SU-DHL-6 (cell line): Measurements from ENCODE around the gene TRRAP.

ENCODE experiments used
- H2AFZ ChIP-seq: fragments of 200-600 bp; sonication (generic); 2 replicates; pipeline ENCODE4 v1.6.1; 2014; ENCODE audit warnings: low read depth, mild to moderate bottlenecking, moderate library complexity, mixed read lengths, antibody characterized with exemption, low read length; ENCODE audit not compliant: severe bottlenecking
- H3F3A ChIP-seq: fragments of 200-600 bp; shearing (Covaris generic); 2 replicates; pipeline ENCODE4 v1.6.0; 2016; ENCODE audit warnings: antibody characterized with exemption, mild to moderate bottlenecking; ENCODE audit not compliant: insufficient read depth
- H3K27ac ChIP-seq: fragments of 200-600 bp; sonication (generic); 2 replicates; pipeline ENCODE4 v1.5.1; 2016; ENCODE audit warnings: low read depth, mild to moderate bottlenecking, low read length, moderate library complexity, mixed read lengths
- H3K27me3 ChIP-seq: fragments of 200-600 bp; sonication (generic), shearing (Covaris generic); 2 replicates; pipeline ENCODE4 v1.6.0; 2014; ENCODE audit warnings: mild to moderate bottlenecking, low read length
- H3K36me3 ChIP-seq: fragments of 200-600 bp; sonication (generic); 2 replicates; pipeline ENCODE4 v1.6.1; 2014; ENCODE audit warnings: mild to moderate bottlenecking, low read length, mixed read lengths
- H3K4me2 ChIP-seq: fragments of 300-600, 200-600 bp; shearing (Covaris generic), sonication (generic); 2 replicates; pipeline ENCODE4 v1.6.0; 2014; ENCODE audit warnings: low read length, low read depth, mild to moderate bottlenecking; ENCODE audit not compliant: poor library complexity, severe bottlenecking
- H3K4me3 ChIP-seq: fragments of 200-600 bp; sonication (generic); 2 replicates; pipeline ENCODE4 v1.5.1; 2014; ENCODE audit warnings: antibody characterized with exemption, low read length, mild to moderate bottlenecking, mixed read lengths; ENCODE audit not compliant: insufficient read depth, poor library complexity, severe bottlenecking
- H3K79me2 ChIP-seq: fragments of 200-600 bp; sonication (generic); 2 replicates; pipeline ENCODE4 v1.6.1; 2014; ENCODE audit warnings: mild to moderate bottlenecking, low read length, moderate library complexity; ENCODE audit not compliant: insufficient read depth
- H3K9ac ChIP-seq: fragments of 200-600 bp; sonication (generic); 2 replicates; pipeline ENCODE4 v1.7.0; 2014; ENCODE audit warnings: mild to moderate bottlenecking, low read length
- H3K9me2 ChIP-seq: fragments of 200-600 bp; sonication (generic); replicated peaks from 2 replicates; pipeline ENCODE4 v1.6.1; 2014; ENCODE audit warnings: low read length; ENCODE audit not compliant: insufficient read depth
- H3K9me3 ChIP-seq: fragments of 200-600 bp; sonication (generic); 2 replicates; pipeline ENCODE4 v1.6.1; 2014; ENCODE audit warnings: low read length, mixed read lengths; ENCODE audit not compliant: insufficient read depth
- H4K20me1 ChIP-seq: fragments of 200-600 bp; sonication (generic); 2 replicates; pipeline ENCODE4 v1.6.1; 2014; ENCODE audit warnings: low read depth, mild to moderate bottlenecking, antibody characterized with exemption, low read length, moderate library complexity, mixed read lengths
- CTCF ChIP-seq: fragments of 200-600 bp; sonication (generic); IDR thresholded peaks from one replicate; pipeline ENCODE4 v1.5.1; 2017; ENCODE audit warnings: antibody characterized with exemption, mild to moderate bottlenecking, low read length, moderate library complexity; ENCODE audit not compliant: insufficient read depth, poor library complexity, severe bottlenecking
- EZH2phosphoT487 ChIP-seq: fragments of 200-600 bp; sonication (generic), shearing (Covaris generic); conservative IDR thresholded peaks from 2 replicates; pipeline ENCODE4 v1.6.1; 2018; ENCODE audit warnings: mild to moderate bottlenecking, antibody characterized with exemption, low read length, moderate library complexity, mixed read lengths

Gene TRRAP

GRCh38 chr7:99005776-99006175 lies 127.4 kb downstream of the TRRAP start:
- Histone ChIP-seq H2AFZ (no peak overlapping the region), H3K9me3 (no peaks in the 10 kb centered on the region), H3K27me3 (no peaks in the 10 kb centered on the region), H3K9me2 (no peaks in the 10 kb centered on the region), H3K4me2 (no peak overlapping the region), H3K79me2 (no peaks in the 10 kb centered on the region), H3K36me3 (peaks cover 5% of the 10 kb centered on the region; the same call in 1 of the 2 replicates), H3K4me3 (no peak overlapping the region), H3F3A (no peaks in the 10 kb centered on the region), H3K9ac (no peak overlapping the region), H3K27ac (no peak overlapping the region), H4K20me1 (no peaks in the 10 kb centered on the region)
- no peak for TF ChIP-seq CTCF
- no peak for TF ChIP-seq EZH2phosphoT487

GRCh38 chr7:99006739-99007424 lies 128.6 kb downstream of the TRRAP start:
- TF ChIP-seq CTCF: no peak
- TF ChIP-seq EZH2phosphoT487: no peak
- no peaks in the 10 kb centered on the region for H3K9me2 ChIP-seq
- no peaks in the 10 kb centered on the region for H4K20me1 ChIP-seq
- H3K4me2 ChIP-seq: no peak overlapping the region
- no peak overlapping the region for H3K9ac ChIP-seq
- no peak overlapping the region for H3K4me3 ChIP-seq
- no peak overlapping the region for H3K27ac ChIP-seq
- no peaks in the 10 kb centered on the region for H3K79me2 ChIP-seq
- H3K9me3 ChIP-seq: no peaks in the 10 kb centered on the region
- no peaks in the 10 kb centered on the region for H3K27me3 ChIP-seq
- no peaks in the 10 kb centered on the region for H3F3A ChIP-seq
- peaks cover 5% of the 10 kb centered on the region; the same call in 1 of the 2 replicates for H3K36me3 ChIP-seq
- H2AFZ ChIP-seq: no peak overlapping the region

- no peak overlapping the region for H3K9ac ChIP-seq
- H3K4me2 ChIP-seq: no peak overlapping the region
- H3K27ac ChIP-seq: no peak overlapping the region
- H3F3A ChIP-seq: no peaks in the 10 kb centered on the region
- no peak for TF ChIP-seq EZH2phosphoT487
- no peak for TF ChIP-seq CTCF
- no peak overlapping the region for H2AFZ ChIP-seq
- no peak overlapping the region for H3K4me3 ChIP-seq
- H3K79me2 ChIP-seq: no peaks in the 10 kb centered on the region
- H4K20me1 ChIP-seq: no peaks in the 10 kb centered on the region
- no peaks in the 10 kb centered on the region for H3K27me3 ChIP-seq
- no peaks in the 10 kb centered on the region for H3K9me2 ChIP-seq
- H3K36me3 ChIP-seq: peaks cover 5% of the 10 kb centered on the region; the same call in 1 of the 2 replicates
- no peaks in the 10 kb centered on the region for H3K9me3 ChIP-seq
Observed at GRCh38 chr7:99008181-99008631, 129.9 kb downstream of the TRRAP start.
